ENCODE measurements around the gene MR1.

MR1 gene

DNA sequence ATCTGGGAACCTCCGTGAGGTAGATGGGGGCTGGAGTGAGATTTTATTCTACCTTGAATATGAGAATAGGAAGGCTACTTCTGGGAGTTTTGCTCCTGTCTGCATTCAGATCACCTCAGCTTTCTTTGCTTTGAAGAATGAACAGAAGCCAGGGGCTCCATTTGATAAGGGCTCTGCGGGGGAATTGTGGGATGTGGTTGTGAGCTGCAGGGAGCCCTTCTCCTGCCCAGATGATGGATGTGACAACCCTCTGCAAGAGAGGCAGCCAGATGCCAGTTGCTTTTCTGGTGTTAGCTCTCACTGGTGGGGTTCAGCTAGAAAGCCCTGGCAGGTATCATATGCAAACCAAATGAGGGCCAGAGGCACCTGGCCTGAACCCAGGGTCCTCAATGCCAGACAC is 76.2 kb downstream of the MR1 start:
- H3K4me2 ChIP-seq = no peak overlapping the region
- H3K27ac ChIP-seq = no peak overlapping the region
- TF ChIP-seq, protein P1, sequence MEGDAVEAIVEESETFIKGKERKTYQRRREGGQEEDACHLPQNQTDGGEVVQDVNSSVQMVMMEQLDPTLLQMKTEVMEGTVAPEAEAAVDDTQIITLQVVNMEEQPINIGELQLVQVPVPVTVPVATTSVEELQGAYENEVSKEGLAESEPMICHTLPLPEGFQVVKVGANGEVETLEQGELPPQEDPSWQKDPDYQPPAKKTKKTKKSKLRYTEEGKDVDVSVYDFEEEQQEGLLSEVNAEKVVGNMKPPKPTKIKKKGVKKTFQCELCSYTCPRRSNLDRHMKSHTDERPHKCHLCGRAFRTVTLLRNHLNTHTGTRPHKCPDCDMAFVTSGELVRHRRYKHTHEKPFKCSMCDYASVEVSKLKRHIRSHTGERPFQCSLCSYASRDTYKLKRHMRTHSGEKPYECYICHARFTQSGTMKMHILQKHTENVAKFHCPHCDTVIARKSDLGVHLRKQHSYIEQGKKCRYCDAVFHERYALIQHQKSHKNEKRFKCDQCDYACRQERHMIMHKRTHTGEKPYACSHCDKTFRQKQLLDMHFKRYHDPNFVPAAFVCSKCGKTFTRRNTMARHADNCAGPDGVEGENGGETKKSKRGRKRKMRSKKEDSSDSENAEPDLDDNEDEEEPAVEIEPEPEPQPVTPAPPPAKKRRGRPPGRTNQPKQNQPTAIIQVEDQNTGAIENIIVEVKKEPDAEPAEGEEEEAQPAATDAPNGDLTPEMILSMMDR (conservative IDR thresholded peaks at IDR 0.05; ENCODE audit: low read depth, low read length) = no peak
- H3K36me3 ChIP-seq (ENCODE audit: insufficient read depth) = no peaks in the 10 kb centered on the region
- no peaks in the 10 kb centered on the region for H4K20me1 ChIP-seq (ENCODE audit: insufficient read depth)
- peaks cover 5% of the 10 kb centered on the region for H3K4me1 ChIP-seq (ENCODE audit: low read depth, poor library complexity, severe bottlenecking)
- H3K27me3 ChIP-seq (ENCODE audit: insufficient read depth, low read depth) = peaks cover 28% of the 10 kb centered on the region
- no peak overlapping the region for H2AFZ ChIP-seq (ENCODE audit: low read depth)
- H3K9ac ChIP-seq = no peak overlapping the region
- H3K4me3 ChIP-seq (IDR thresholded peaks at IDR 0.05; ENCODE audit: insufficient read depth, low read depth, low read length) = no peak overlapping the region
- no peaks in the 10 kb centered on the region for H3K79me2 ChIP-seq (ENCODE audit: insufficient read depth, low read depth)
